ENCODE measurements around the gene STMN3.

- no peak for TF ChIP-seq EP300 (IDR thresholded peaks at IDR 0.05)
- TF ChIP-seq POLR2AphosphoS5 (IDR thresholded peaks at IDR 0.05), result no peak
- TF ChIP-seq CTCF (IDR thresholded peaks at IDR 0.05), result peak in 3 of 4 experiments; percentile 20 to 29 (median 28)
- TF ChIP-seq POLR2A (IDR thresholded peaks at IDR 0.05), result no peak
These were observed 11.3 kb downstream of the STMN3 start for GRCh38 chr20:63641792-63642523.

All from sigmoid colon (tissue), 4 donors.